ENCODE data around the gene PTEN. TPM values are rescaled to one million over a fixed set of nuclear protein-coding genes. Genes with fewer than 3 reads are reported as not detected.
"Not testable (repeated sequence)": the region's sequence is repeated elsewhere in the genome, so short reads cannot be mapped to it uniquely, and the experiment has no call there.

PTEN gene
- total RNA-seq, 4 donors from 2014 or later, result 78.6 to 184 (median 129) TPM

DNA sequence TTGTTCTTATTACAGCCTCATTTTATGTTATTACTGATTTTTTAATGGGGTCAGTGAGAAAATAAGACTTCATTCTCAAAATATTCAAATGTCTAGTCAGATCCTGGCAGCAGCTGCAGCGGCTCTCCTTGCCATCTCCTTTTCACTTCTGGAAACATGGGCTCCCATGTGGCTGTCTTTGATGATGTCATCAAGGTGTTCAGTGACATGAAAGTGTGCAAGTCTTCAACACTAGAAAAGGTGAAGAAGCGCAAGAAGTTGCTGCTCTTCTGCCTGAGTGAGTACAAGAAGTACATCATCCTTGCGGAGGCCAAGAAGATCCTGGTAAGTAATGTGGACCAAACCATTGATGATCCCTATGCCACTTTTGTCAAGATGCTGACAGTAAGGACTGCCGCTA, 19.7 kb upstream of the PTEN start:
- no peaks in the 10 kb centered on the region for H3K9me3 ChIP-seq
- no peak overlapping the region for H3K27ac ChIP-seq
- TF ChIP-seq, protein P1, sequence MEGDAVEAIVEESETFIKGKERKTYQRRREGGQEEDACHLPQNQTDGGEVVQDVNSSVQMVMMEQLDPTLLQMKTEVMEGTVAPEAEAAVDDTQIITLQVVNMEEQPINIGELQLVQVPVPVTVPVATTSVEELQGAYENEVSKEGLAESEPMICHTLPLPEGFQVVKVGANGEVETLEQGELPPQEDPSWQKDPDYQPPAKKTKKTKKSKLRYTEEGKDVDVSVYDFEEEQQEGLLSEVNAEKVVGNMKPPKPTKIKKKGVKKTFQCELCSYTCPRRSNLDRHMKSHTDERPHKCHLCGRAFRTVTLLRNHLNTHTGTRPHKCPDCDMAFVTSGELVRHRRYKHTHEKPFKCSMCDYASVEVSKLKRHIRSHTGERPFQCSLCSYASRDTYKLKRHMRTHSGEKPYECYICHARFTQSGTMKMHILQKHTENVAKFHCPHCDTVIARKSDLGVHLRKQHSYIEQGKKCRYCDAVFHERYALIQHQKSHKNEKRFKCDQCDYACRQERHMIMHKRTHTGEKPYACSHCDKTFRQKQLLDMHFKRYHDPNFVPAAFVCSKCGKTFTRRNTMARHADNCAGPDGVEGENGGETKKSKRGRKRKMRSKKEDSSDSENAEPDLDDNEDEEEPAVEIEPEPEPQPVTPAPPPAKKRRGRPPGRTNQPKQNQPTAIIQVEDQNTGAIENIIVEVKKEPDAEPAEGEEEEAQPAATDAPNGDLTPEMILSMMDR (IDR thresholded peaks at IDR 0.05), result no peak
- TF ChIP-seq POLR2A (IDR thresholded peaks at IDR 0.05) (no peak), EP300 (IDR thresholded peaks at IDR 0.05; ENCODE audit: low read depth) (no peak), POLR2AphosphoS5 (IDR thresholded peaks at IDR 0.05) (no peak)
- in situ Hi-C loops (cut with MboI; ENCODE audit: low pct_ligation_motif_present in 1 of 4, low pct_unique_long_range_greater_than_20kb in 1 of 4, low sequenced_read_pairs in 3 of 4) (loop anchor here in 1 of 4 donors (25.0 kb wide), 1 partner anchor 694 kb away; no protein-coding TSS in a partner anchor), intact Hi-C loops (cut with DNase I; ENCODE audit: low total_unique reads) (no loop called here)
- H3K36me3 ChIP-seq, result no peaks in the 10 kb centered on the region
- no peak overlapping the region for H3K4me3 ChIP-seq
- whole genome bisulfite sequencing, 2 donors (ENCODE audit: low coverage in 1 of 2), result 96 to 100% methylated on average over 3 to 4 of the region's 4 CpGs
- no peaks in the 10 kb centered on the region for H3K27me3 ChIP-seq
- H3K4me1 ChIP-seq, result peaks cover 0 to 16% (median 6%) of the 10 kb centered on the region in 4 donors
- DNase-seq, result no peak

DNA sequence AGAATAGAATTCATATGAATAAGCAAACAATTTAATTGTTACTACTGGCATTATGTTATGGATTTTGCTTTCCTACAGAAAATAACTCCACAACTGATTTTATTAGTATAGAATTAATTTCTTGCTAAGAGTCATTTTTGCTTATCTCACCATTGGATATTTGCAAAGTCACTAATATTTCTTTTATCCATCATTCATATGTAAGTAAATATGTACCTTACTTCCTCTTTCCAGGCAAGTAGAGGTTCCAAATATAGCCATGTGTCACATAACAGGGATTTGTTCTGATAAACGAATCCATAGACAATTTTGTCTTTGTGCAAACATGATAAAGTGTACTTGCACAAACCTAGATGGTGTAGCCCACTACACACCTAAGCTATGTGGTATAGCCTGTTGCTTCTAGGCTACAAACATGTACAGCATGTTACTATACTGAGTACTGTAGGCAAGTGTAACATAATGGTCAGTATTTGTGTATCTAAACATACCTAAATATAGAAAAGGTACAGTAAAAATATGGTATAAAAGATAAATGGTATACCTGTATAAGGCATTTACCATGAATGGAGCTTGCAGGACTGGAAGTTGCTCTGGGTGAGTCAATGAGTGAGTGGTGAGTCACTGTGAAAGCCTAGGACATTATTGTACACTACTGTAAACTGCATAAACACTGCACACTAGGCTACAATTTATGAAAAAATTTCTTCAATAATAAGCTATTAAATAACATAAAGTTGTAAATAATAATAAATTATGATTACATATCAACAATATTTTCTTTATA, 18.4 kb upstream of the PTEN start:
- Histone ChIP-seq H3K27ac (no peak overlapping the region), H3K36me3 (no peaks in the 10 kb centered on the region), H3K4me3 (no peak overlapping the region), H3K4me1 (peaks cover 0 to 16% (median 6%) of the 10 kb centered on the region in 4 donors), H3K9me3 (no peaks in the 10 kb centered on the region), H3K27me3 (no peaks in the 10 kb centered on the region)
- intact Hi-C loops (cut with DNase I; ENCODE audit: low total_unique reads), result no loop called here
- DNase-seq, result no peak
- in situ Hi-C loops (cut with MboI; ENCODE audit: low pct_ligation_motif_present in 1 of 4, low pct_unique_long_range_greater_than_20kb in 1 of 4, low sequenced_read_pairs in 3 of 4), result loop anchor here in 1 of 4 donors (25.0 kb wide), 1 partner anchor 692 kb away; no protein-coding TSS in a partner anchor
- 22 to 25% methylated on average over 1 of the region's 1 CpG for WGBS, 2 donors (ENCODE audit: low coverage in 1 of 2)
- TF ChIP-seq, protein P1 (IDR thresholded peaks at IDR 0.05), result no peak
- TF ChIP-seq EP300 (IDR thresholded peaks at IDR 0.05; ENCODE audit: low read depth) (no peak), POLR2A (IDR thresholded peaks at IDR 0.05) (no peak), POLR2AphosphoS5 (IDR thresholded peaks at IDR 0.05) (no peak)

DNA sequence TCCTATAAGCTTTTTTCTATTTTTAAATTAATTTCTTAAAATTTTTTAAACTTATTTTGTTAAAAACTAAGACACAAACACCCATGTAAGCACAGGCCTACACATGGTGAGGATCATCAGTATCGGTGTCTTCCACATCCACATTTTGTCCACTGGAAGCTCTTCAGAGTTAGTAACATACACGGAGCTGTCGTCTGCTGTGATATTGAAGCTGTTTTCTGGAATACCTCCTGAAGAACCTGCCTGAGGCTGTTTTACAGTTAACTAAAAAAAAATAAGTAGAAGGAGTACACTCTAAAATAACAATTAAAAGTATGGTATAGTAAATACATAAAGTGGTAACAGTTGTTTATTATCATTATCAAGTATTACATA, 17.8 kb upstream of the PTEN start:
- intact Hi-C loops (cut with DNase I; ENCODE audit: low total_unique reads), result no loop called here
- in situ Hi-C loops (cut with MboI; ENCODE audit: low pct_ligation_motif_present in 1 of 4, low pct_unique_long_range_greater_than_20kb in 1 of 4, low sequenced_read_pairs in 3 of 4), result loop anchor here in 1 of 4 donors (25.0 kb wide), 1 partner anchor 692 kb away; no protein-coding TSS in a partner anchor

DNA sequence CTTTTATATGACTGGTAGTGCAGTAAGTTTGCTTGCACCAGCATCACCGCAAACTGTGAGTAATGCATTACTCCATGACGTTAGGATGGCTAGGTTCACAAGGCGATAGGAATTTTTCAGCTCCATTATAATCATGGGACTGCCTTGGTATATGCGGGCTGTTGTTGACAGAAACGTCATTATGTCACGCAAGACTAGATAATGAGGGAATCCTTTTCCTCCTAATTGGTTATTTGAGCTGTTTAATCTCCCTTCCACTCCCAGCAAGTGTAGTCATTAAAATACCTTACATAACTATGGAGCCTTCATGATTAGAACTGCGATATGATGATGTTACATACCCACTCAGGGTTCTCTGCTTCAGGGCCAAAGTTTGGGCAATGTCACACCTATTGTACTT, 17.4 kb upstream of the PTEN start:
- Histone ChIP-seq H3K4me3 (no peak overlapping the region), H3K27ac (no peak overlapping the region), H3K27me3 (no peaks in the 10 kb centered on the region), H3K36me3 (no peaks in the 10 kb centered on the region), H3K4me1 (peaks cover 0 to 19% (median 8%) of the 10 kb centered on the region in 4 donors), H3K9me3 (no peaks in the 10 kb centered on the region)
- TF ChIP-seq, protein P1 (IDR thresholded peaks at IDR 0.05), result no peak
- TF ChIP-seq EP300 (IDR thresholded peaks at IDR 0.05; ENCODE audit: low read depth), result no peak
- no peak for TF ChIP-seq POLR2A (IDR thresholded peaks at IDR 0.05)
- no peak for TF ChIP-seq POLR2AphosphoS5 (IDR thresholded peaks at IDR 0.05)
- intact Hi-C loops (cut with DNase I; ENCODE audit: low total_unique reads) (no loop called here), in situ Hi-C loops (cut with MboI; ENCODE audit: low pct_ligation_motif_present in 1 of 4, low pct_unique_long_range_greater_than_20kb in 1 of 4, low sequenced_read_pairs in 3 of 4) (loop anchor here in 1 of 4 donors (25.0 kb wide), 1 partner anchor 691 kb away; no protein-coding TSS in a partner anchor)
- no peak for DNase-seq
- 84 to 88% methylated on average over 7 of the region's 7 CpGs for WGBS, 2 donors (ENCODE audit: low coverage in 1 of 2)

More for the DNA sequence above, 17.8 kb upstream of the PTEN start:
- 93 to 96% methylated on average over 3 of the region's 3 CpGs for WGBS, 2 donors (ENCODE audit: low coverage in 1 of 2)
- DNase-seq, result no peak
- no peaks in the 10 kb centered on the region for H3K9me3 ChIP-seq
- no peaks in the 10 kb centered on the region for H3K27me3 ChIP-seq
- TF ChIP-seq, protein P1 (IDR thresholded peaks at IDR 0.05), result no peak
- TF ChIP-seq POLR2A (IDR thresholded peaks at IDR 0.05) (no peak), EP300 (IDR thresholded peaks at IDR 0.05; ENCODE audit: low read depth) (no peak), POLR2AphosphoS5 (IDR thresholded peaks at IDR 0.05) (no peak)
- H3K36me3 ChIP-seq, result no peaks in the 10 kb centered on the region
- H3K4me1 ChIP-seq, result peaks cover 0 to 16% (median 6%) of the 10 kb centered on the region in 4 donors
- no peak overlapping the region for H3K27ac ChIP-seq
- H3K4me3 ChIP-seq, result no peak overlapping the region

DNA sequence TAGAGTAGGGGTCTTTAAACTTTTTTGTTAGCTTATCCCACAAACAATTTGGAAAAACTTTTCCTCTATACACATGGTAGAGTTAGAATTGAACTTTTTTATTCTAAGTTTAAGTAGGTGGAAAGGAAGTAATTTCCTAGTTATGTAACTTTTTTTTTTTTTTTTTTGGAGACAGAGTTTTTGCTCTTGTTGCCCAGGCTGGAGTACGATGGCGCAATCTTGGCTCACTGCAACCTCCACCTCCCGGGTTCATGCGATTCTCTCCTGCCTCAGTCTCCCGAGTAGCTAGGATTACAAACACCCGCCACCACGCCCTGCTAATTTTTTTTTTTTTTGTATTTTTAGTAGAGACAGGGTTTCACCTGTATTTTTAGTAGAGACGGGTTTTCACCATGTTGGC, 16.7 kb upstream of the PTEN start:
- H3K4me1 ChIP-seq, result peaks cover 0 to 17% (median 5%) of the 10 kb centered on the region in 4 donors
- in situ Hi-C loops (cut with MboI; ENCODE audit: low pct_ligation_motif_present in 1 of 4, low pct_unique_long_range_greater_than_20kb in 1 of 4, low sequenced_read_pairs in 3 of 4), result loop anchor here in 1 of 4 donors (25.0 kb wide), 1 partner anchor 691 kb away; no protein-coding TSS in a partner anchor
- H3K4me3 ChIP-seq; H3K27me3 ChIP-seq; H3K36me3 ChIP-seq; H3K9me3 ChIP-seq; intact Hi-C loops (cut with DNase I; ENCODE audit: low total_unique reads); DNase-seq; H3K27ac ChIP-seq: not testable (repeated sequence)
- 94 to 95% methylated on average over 6 to 8 of the region's 8 CpGs for WGBS, 2 donors (ENCODE audit: low coverage in 1 of 2)
